HCT116 (cell line): ENCODE measurements around the gene PARVB. TPM values are rescaled to one million over a fixed set of nuclear protein-coding genes. Genes with fewer than 3 reads are reported as not detected.

Source experiments
- ATAC-seq: fragments of 200-7000 bp; cut with Tn5 transposase; 2 replicates; pipeline ENCODE4 v1.9.1; 2020; ENCODE audit warnings: mild to moderate bottlenecking, moderate library complexity
- BruUV-seq: library from RNA; stranded (reverse); fragments of 400-500 nt; replicated peaks from 2 replicates; lab custom pipeline; 2021; lab: Mats Ljungman, UMichigan
- CTCF ChIA-PET: fragments of 300-600 bp; sonication (Branson Sonifier 250); formaldehyde crosslinking; loops from one replicate; lab custom pipeline; 2021; ENCODE audit warnings: antibody characterized with exemption; lab: Charles Lee
- POLR2A ChIA-PET: fragments of 300-600, 350-600 bp; sonication (Branson Sonifier 250); formaldehyde crosslinking; loops from one replicate; lab custom pipeline; 2021; ENCODE audit warnings: antibody characterized with exemption; lab: Charles Lee
- RAD21 ChIA-PET, 2 experiments: fragments of 300-600 bp; sonication (Branson Sonifier 250); formaldehyde crosslinking; loops; one replicate each; lab custom pipeline; 2023; ENCODE audit warnings: low total read pairs in 2 of 2; ENCODE audit not compliant: uncharacterized antibody in 2 of 2, unreplicated experiment in 2 of 2, low non-redundant PET in 1 of 2; lab: Charles Lee
- DNase-seq: peaks from one replicate; pipeline ENCODE4 v3.0.0-alpha.2; 2010; ENCODE audit warnings: low read depth, low spot score
- H2AFZ ChIP-seq: fragments of 200-600 bp; shearing (Covaris generic), sonication (generic); 2 replicates; pipeline ENCODE4 v1.6.1; 2017; ENCODE audit warnings: low read depth, mixed run types, mixed read lengths, antibody characterized with exemption, low read length; ENCODE audit not compliant: poor library complexity, severe bottlenecking
- H3K27ac ChIP-seq: 2 replicates; pipeline ENCODE4 v1.5.1; 2012; ENCODE audit warnings: low read depth, low read length
- H3K27me3 ChIP-seq: fragments of 200-600 bp; sonication (generic); 2 replicates; pipeline ENCODE4 v1.6.1; 2016; ENCODE audit warnings: mixed run types, low read length, mixed read lengths; ENCODE audit not compliant: insufficient read depth
- H3K36me3 ChIP-seq, 2 experiments: fragments of 200-500 bp in 1 of 2; fragments of 200-600 bp in 1 of 2; sonication (Bioruptor generic) in 1 of 2; sonication (generic) in 1 of 2; 2 replicates each; pipeline versions ENCODE4 v1.5.1 to v1.6.1; 2014 to 2016; ENCODE audit warnings: low read length in 2 of 2, inconsistent platforms in 1 of 2, mixed read lengths in 1 of 2, mixed run types in 1 of 2; ENCODE audit not compliant: insufficient read depth in 2 of 2, control insufficient read depth in 1 of 2
- H3K4me1 ChIP-seq, 2 experiments: fragments of 200-600 bp in 1 of 2; sonication (generic) in 1 of 2; 2 replicates each; pipeline versions ENCODE4 v1.5.1 to v1.6.1; 2012 to 2017; ENCODE audit warnings: low read length in 2 of 2, inconsistent platforms in 1 of 2, mild to moderate bottlenecking in 1 of 2, mixed read lengths in 1 of 2, mixed run types in 1 of 2, moderate library complexity in 1 of 2; ENCODE audit not compliant: insufficient read depth in 2 of 2, control insufficient read depth in 1 of 2
- H3K4me2 ChIP-seq: fragments of 200-600 bp; sonication (generic); 2 replicates; pipeline ENCODE4 v1.6.1; 2017; ENCODE audit warnings: mixed run types, low read length, mixed read lengths
- H3K4me3 ChIP-seq, 2 experiments: fragments of 200-600 bp in 1 of 2; sonication (generic) in 1 of 2; replicated peaks in 1 of 2; 2 replicates each; pipeline ENCODE4 v1.5.1; 2011 to 2016; ENCODE audit warnings: low read length in 2 of 2, control low read depth in 1 of 2, low read depth in 1 of 2, mild to moderate bottlenecking in 1 of 2, mixed read lengths in 1 of 2, mixed run types in 1 of 2
- H3K79me2 ChIP-seq: fragments of 200-600 bp; sonication (generic); 2 replicates; pipeline ENCODE4 v1.6.1; 2017; ENCODE audit warnings: mild to moderate bottlenecking, mixed run types, low read length, moderate library complexity, mixed read lengths; ENCODE audit not compliant: insufficient read depth
- H3K9ac ChIP-seq: fragments of 200-600 bp; sonication (generic); 2 replicates; pipeline ENCODE4 v1.6.1; 2016; ENCODE audit warnings: low read length, mixed read lengths
- H3K9me2 ChIP-seq: fragments of 200-600 bp; sonication (generic), shearing (Covaris generic); 2 replicates; pipeline ENCODE4 v1.6.1; 2017; ENCODE audit warnings: mixed run types, mild to moderate bottlenecking, moderate library complexity; ENCODE audit not compliant: insufficient read depth
- H3K9me3 ChIP-seq, 2 experiments: fragments of 200-500 bp in 1 of 2; fragments of 200-600 bp in 1 of 2; sonication (Bioruptor generic) in 1 of 2; sonication (generic) in 1 of 2; 2 replicates each; pipeline ENCODE4 v1.6.1; 2014 to 2017; ENCODE audit warnings: low read length in 2 of 2, mixed read lengths in 2 of 2, inconsistent platforms in 1 of 2, low read depth in 1 of 2, mild to moderate bottlenecking in 1 of 2, mixed run types in 1 of 2, moderate library complexity in 1 of 2; ENCODE audit not compliant: control insufficient read depth in 1 of 2, insufficient read depth in 1 of 2
- H4K20me1 ChIP-seq: fragments of 200-600 bp; sonication (generic), shearing (Covaris generic); 2 replicates; pipeline ENCODE4 v1.6.1; 2017; ENCODE audit warnings: mixed run types, mild to moderate bottlenecking, moderate library complexity; ENCODE audit not compliant: insufficient read depth
- EGR1 ChIP-seq: IDR thresholded peaks from 2 replicates; pipeline ENCODE4 v1.6.1; 2012; ENCODE audit warnings: low read depth
- ELF1 ChIP-seq: IDR thresholded peaks from 2 replicates; pipeline ENCODE4 v1.6.1; 2012; ENCODE audit warnings: low read depth, borderline replicate concordance
- FOSL1 ChIP-seq: IDR thresholded peaks from 2 replicates; pipeline ENCODE4 v1.6.1; 2012; ENCODE audit warnings: low read depth
- JUND ChIP-seq: IDR thresholded peaks from 2 replicates; pipeline ENCODE4 v1.6.1; 2012
- POLR2A ChIP-seq: IDR thresholded peaks from 2 replicates; pipeline ENCODE4 v1.7.0; 2011; ENCODE audit warnings: borderline replicate concordance; ENCODE audit not compliant: insufficient read depth, insufficient read length; ENCODE audit errors: extremely low read depth
- SIN3A ChIP-seq: IDR thresholded peaks from 2 replicates; pipeline ENCODE4 v1.6.1; 2012; ENCODE audit warnings: low read depth
- SRF ChIP-seq: IDR thresholded peaks from 2 replicates; pipeline ENCODE4 v1.6.1; 2012; ENCODE audit warnings: low read depth
- YY1 ChIP-seq: IDR thresholded peaks from 2 replicates; pipeline ENCODE4 v1.6.1; 2011; ENCODE audit warnings: low read length, low read depth, moderate library complexity, mild to moderate bottlenecking; ENCODE audit not compliant: insufficient replicate concordance; ENCODE audit errors: extremely low read depth
- ZNF274 ChIP-seq: fragments of 200-500 bp; sonication (Bioruptor generic); IDR thresholded peaks from 2 replicates; pipeline ENCODE4 v1.6.1; 2014; ENCODE audit warnings: mild to moderate bottlenecking, low read depth, low read length, inconsistent platforms
- intact Hi-C: fragments of 100-400 bp; cut with micrococcal nuclease; formaldehyde crosslinking; loops from 2 replicates; pipeline ENCODE4 v1.10.0; 2022
- total RNA-seq: library from RNA; stranded (reverse); gene quantifications from one replicate; pipeline ENCODE4 v1.2.1, GENCODE V29; 2021; ENCODE audit not compliant: unreplicated experiment
- TF ChIP-seq, protein P1 (sequence below): IDR thresholded peaks from 2 replicates; pipeline ENCODE4 v1.6.1; 2011; ENCODE audit warnings: mild to moderate bottlenecking, low read length, moderate library complexity; ENCODE audit not compliant: insufficient replicate concordance; ENCODE audit errors: extremely low read depth
- TF ChIP-seq, protein P2 (sequence below): IDR thresholded peaks from 2 replicates; pipeline ENCODE4 v1.6.1; 2012
- TF ChIP-seq, protein P3 (sequence below): IDR thresholded peaks from 2 replicates; pipeline ENCODE4 v1.6.1; 2012

PARVB gene
- total RNA-seq, 1 experiment from 2014 or later = 21.4 TPM

DNA sequence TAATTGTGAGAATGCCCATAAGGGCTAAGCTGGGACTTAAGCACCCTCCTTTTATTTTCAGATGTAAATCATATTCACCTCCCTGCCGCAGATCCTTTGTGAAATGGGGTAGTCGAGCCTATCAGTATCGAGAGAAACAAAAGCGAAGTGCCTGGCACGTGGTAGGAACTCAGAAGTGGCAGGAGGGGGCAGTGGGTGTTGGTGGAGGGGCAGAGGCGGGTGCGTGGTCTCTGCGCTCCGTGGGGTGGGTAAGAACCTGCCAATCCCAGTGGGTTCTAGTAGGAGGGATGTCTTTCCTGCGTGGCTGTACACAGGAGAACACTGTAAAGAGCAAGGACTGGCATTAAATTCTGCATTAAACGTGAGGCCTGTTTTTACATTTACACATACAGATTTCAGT, 21.8 kb upstream of the PARVB start:
- no peak overlapping the region for H2AFZ ChIP-seq
- TF ChIP-seq, protein P1, sequence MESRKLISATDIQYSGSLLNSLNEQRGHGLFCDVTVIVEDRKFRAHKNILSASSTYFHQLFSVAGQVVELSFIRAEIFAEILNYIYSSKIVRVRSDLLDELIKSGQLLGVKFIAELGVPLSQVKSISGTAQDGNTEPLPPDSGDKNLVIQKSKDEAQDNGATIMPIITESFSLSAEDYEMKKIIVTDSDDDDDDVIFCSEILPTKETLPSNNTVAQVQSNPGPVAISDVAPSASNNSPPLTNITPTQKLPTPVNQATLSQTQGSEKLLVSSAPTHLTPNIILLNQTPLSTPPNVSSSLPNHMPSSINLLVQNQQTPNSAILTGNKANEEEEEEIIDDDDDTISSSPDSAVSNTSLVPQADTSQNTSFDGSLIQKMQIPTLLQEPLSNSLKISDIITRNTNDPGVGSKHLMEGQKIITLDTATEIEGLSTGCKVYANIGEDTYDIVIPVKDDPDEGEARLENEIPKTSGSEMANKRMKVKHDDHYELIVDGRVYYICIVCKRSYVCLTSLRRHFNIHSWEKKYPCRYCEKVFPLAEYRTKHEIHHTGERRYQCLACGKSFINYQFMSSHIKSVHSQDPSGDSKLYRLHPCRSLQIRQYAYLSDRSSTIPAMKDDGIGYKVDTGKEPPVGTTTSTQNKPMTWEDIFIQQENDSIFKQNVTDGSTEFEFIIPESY = no peak
- no peak for TF ChIP-seq POLR2A
- no peak for TF ChIP-seq ZNF274
- no peak for TF ChIP-seq SIN3A
- no peak for TF ChIP-seq SRF
- TF ChIP-seq, protein P2, sequence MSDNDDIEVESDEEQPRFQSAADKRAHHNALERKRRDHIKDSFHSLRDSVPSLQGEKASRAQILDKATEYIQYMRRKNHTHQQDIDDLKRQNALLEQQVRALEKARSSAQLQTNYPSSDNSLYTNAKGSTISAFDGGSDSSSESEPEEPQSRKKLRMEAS = no peak
- no peak for TF ChIP-seq EGR1
- TF ChIP-seq JUND = no peak
- TF ChIP-seq YY1 = no peak
- no peak for TF ChIP-seq ELF1
- no peak for TF ChIP-seq FOSL1
- TF ChIP-seq, protein P3, sequence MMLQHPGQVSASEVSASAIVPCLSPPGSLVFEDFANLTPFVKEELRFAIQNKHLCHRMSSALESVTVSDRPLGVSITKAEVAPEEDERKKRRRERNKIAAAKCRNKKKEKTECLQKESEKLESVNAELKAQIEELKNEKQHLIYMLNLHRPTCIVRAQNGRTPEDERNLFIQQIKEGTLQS = no peak
- POLR2A ChIA-PET = no interaction called here

More for the DNA sequence above, 21.8 kb upstream of the PARVB start:
- no peak overlapping the region for H3K4me3 ChIP-seq
- H3K27me3 ChIP-seq = no peaks in the 10 kb centered on the region
- no peak for DNase-seq
- no peaks in the 10 kb centered on the region for H3K9me2 ChIP-seq
- CTCF ChIA-PET = interaction anchor here (1.6 kb wide), 1 partner anchor 84 kb away, joined by 6 read pairs; no protein-coding TSS in a partner anchor
- no peak for ATAC-seq
- no peaks in the 10 kb centered on the region for H3K79me2 ChIP-seq
- RAD21 ChIA-PET = no interaction called here
- H3K36me3 ChIP-seq = peaks cover 0 to 3% of the 10 kb centered on the region in 2 experiments; a peak in 2 of 4 replicates
- no peak overlapping the region for H3K27ac ChIP-seq
- no peaks in the 10 kb centered on the region for H4K20me1 ChIP-seq
- no peak overlapping the region for H3K9ac ChIP-seq
- intact Hi-C loops = no loop called here
- no peaks in the 10 kb centered on the region for H3K4me1 ChIP-seq
- H3K9me3 ChIP-seq = no peaks in the 10 kb centered on the region
- no TSS peak for BruUV-seq
- H3K4me2 ChIP-seq = no peak overlapping the region
